Measurements from ENCODE around the gene MARK3.

DNA sequence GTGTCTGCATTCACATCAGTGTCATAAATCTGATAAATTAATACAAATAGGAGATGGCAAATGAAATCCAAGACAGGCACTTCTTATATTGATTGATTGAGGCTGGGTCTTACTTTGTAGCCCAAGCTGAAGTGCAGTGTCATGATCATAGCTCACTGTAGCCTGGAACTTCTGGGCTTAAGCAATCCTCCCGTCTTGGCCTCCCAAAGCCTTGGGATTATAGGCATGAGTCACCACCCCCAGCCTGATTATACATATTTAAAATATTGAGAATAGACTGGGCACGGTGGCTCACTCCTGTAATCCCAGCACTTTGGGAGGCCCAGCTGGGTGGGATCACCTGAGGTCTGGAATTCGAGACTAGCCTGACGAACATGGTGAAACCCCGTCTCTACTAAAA is 51.3 kb downstream of the MARK3 start:
- TF ChIP-seq, protein P1, sequence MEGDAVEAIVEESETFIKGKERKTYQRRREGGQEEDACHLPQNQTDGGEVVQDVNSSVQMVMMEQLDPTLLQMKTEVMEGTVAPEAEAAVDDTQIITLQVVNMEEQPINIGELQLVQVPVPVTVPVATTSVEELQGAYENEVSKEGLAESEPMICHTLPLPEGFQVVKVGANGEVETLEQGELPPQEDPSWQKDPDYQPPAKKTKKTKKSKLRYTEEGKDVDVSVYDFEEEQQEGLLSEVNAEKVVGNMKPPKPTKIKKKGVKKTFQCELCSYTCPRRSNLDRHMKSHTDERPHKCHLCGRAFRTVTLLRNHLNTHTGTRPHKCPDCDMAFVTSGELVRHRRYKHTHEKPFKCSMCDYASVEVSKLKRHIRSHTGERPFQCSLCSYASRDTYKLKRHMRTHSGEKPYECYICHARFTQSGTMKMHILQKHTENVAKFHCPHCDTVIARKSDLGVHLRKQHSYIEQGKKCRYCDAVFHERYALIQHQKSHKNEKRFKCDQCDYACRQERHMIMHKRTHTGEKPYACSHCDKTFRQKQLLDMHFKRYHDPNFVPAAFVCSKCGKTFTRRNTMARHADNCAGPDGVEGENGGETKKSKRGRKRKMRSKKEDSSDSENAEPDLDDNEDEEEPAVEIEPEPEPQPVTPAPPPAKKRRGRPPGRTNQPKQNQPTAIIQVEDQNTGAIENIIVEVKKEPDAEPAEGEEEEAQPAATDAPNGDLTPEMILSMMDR (IDR thresholded peaks at IDR 0.05): no peak
- TF ChIP-seq POLR2A (IDR thresholded peaks at IDR 0.05): no peak
